ENCODE measurements around the gene PPM1J.

PPM1J gene

GRCh38 chr1:112697781-112698201 is 17.3 kb downstream of the PPM1J start:
- TF ChIP-seq, protein P1, sequence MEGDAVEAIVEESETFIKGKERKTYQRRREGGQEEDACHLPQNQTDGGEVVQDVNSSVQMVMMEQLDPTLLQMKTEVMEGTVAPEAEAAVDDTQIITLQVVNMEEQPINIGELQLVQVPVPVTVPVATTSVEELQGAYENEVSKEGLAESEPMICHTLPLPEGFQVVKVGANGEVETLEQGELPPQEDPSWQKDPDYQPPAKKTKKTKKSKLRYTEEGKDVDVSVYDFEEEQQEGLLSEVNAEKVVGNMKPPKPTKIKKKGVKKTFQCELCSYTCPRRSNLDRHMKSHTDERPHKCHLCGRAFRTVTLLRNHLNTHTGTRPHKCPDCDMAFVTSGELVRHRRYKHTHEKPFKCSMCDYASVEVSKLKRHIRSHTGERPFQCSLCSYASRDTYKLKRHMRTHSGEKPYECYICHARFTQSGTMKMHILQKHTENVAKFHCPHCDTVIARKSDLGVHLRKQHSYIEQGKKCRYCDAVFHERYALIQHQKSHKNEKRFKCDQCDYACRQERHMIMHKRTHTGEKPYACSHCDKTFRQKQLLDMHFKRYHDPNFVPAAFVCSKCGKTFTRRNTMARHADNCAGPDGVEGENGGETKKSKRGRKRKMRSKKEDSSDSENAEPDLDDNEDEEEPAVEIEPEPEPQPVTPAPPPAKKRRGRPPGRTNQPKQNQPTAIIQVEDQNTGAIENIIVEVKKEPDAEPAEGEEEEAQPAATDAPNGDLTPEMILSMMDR (conservative IDR thresholded peaks at IDR 0.05; ENCODE audit: low read length): no peak
- no peak for TF ChIP-seq EZH2phosphoT487 (IDR thresholded peaks at IDR 0.05; ENCODE audit: borderline replicate concordance)
- Histone ChIP-seq H2AFZ (ENCODE audit: low read length) (no peak overlapping the region), H3K9me2 (replicated peaks; ENCODE audit: low read depth, low read length) (no peaks in the 10 kb centered on the region), H4K20me1 (ENCODE audit: insufficient read depth, low read length, poor library complexity, severe bottlenecking) (peaks cover 29% of the 10 kb centered on the region), H3K4me3 (ENCODE audit: low read length, poor library complexity, severe bottlenecking) (no peak overlapping the region), H3K4me1 (ENCODE audit: insufficient read depth, low read length, poor library complexity, severe bottlenecking) (peaks cover 36% of the 10 kb centered on the region), H3F3A (ENCODE audit: low read depth) (no peaks in the 10 kb centered on the region), H3K36me3 (ENCODE audit: insufficient read depth, low read length) (peaks cover 72% of the 10 kb centered on the region; the same call in 1 of the 2 replicates), H3K27me3 (ENCODE audit: insufficient read depth, low read length, poor library complexity, severe bottlenecking) (no peaks in the 10 kb centered on the region), H3K9me3 (ENCODE audit: insufficient read depth, low read depth, low read length) (no peaks in the 10 kb centered on the region), H3K79me2 (ENCODE audit: insufficient read depth, low read length) (peaks cover 9% of the 10 kb centered on the region), H3K4me2 (ENCODE audit: low read depth, low read length, poor library complexity, severe bottlenecking) (no peak overlapping the region), H3K9ac (ENCODE audit: low read depth, low read length, poor library complexity, severe bottlenecking) (no peak overlapping the region)

DNA sequence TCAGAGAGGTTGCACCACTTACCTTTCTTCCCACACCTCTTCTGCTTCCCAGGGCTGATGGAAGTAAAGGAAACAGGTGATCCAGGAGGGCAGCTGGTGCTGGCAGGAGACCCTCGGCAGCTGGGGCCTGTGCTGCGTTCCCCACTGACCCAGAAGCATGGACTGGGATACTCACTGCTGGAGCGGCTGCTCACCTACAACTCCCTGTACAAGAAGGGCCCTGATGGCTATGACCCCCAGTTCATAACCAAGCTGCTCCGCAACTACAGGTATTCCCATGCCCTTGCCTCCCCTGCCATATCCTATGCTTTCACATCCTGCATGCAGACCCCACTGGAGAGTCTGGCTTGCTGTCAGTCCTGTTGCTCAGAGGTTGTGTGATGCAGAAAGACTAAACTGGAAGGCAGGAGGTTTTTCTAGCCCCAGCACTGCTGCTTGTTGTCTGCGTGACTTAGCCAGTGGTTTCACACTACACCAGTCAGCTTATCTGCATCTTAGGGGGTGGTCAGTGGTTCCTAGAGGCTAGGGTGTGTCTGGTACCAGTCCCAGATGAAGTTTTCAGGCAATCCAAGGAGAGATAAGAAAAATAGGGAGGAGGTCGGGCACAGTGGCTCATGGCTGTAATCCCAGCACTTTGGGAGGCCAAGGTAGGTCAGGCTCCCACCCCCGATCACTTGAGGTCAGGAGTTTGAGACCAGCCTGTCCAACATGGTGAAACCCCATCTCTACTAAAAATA is 18.4 kb downstream of the PPM1J start:
- Histone ChIP-seq H3K9ac (ENCODE audit: low read depth, low read length, poor library complexity, severe bottlenecking) (no peak overlapping the region), H3K27me3 (ENCODE audit: insufficient read depth, low read length, poor library complexity, severe bottlenecking) (no peaks in the 10 kb centered on the region), H3K9me3 (ENCODE audit: insufficient read depth, low read depth, low read length) (no peaks in the 10 kb centered on the region), H3K9me2 (replicated peaks; ENCODE audit: low read depth, low read length) (no peaks in the 10 kb centered on the region), H4K20me1 (ENCODE audit: insufficient read depth, low read length, poor library complexity, severe bottlenecking) (peaks cover 21% of the 10 kb centered on the region), H3K4me2 (ENCODE audit: low read depth, low read length, poor library complexity, severe bottlenecking) (no peak overlapping the region), H3K4me1 (ENCODE audit: insufficient read depth, low read length, poor library complexity, severe bottlenecking) (peaks cover 30% of the 10 kb centered on the region), H2AFZ (ENCODE audit: low read length) (no peak overlapping the region), H3K4me3 (ENCODE audit: low read length, poor library complexity, severe bottlenecking) (no peak overlapping the region), H3K36me3 (ENCODE audit: insufficient read depth, low read length) (peaks cover 76% of the 10 kb centered on the region; the same call in 1 of the 2 replicates), H3F3A (ENCODE audit: low read depth) (no peaks in the 10 kb centered on the region), H3K79me2 (ENCODE audit: insufficient read depth, low read length) (no peaks in the 10 kb centered on the region; the same call in 1 of the 2 replicates)
- TF ChIP-seq, protein P1 (conservative IDR thresholded peaks at IDR 0.05; ENCODE audit: low read length): no peak
- no peak for TF ChIP-seq EZH2phosphoT487 (IDR thresholded peaks at IDR 0.05; ENCODE audit: borderline replicate concordance)

DNA sequence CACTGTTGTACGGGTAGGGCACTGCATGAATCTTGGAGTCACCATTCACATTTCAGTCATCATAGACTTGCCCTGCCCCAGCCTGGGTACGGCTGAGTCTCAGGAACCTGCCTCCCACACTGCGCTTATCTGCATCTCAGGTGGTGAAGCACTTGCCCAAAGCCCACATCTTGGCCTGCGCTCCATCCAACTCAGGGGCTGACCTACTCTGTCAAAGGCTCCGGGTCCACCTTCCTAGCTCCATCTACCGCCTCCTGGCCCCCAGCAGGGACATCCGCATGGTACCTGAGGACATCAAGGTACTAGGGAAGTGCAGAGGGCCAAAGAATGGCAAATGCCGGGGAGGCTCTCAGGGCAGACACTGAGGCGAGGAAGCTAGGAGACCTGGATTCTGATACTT is 19.9 kb downstream of the PPM1J start:
- TF ChIP-seq, protein P1 (conservative IDR thresholded peaks at IDR 0.05; ENCODE audit: low read length): no peak
- TF ChIP-seq EZH2phosphoT487 (IDR thresholded peaks at IDR 0.05; ENCODE audit: borderline replicate concordance): no peak
- Histone ChIP-seq H4K20me1 (ENCODE audit: insufficient read depth, low read length, poor library complexity, severe bottlenecking) (peaks cover 9% of the 10 kb centered on the region), H3F3A (ENCODE audit: low read depth) (no peaks in the 10 kb centered on the region), H3K9ac (ENCODE audit: low read depth, low read length, poor library complexity, severe bottlenecking) (no peak overlapping the region), H3K9me2 (replicated peaks; ENCODE audit: low read depth, low read length) (no peaks in the 10 kb centered on the region), H3K9me3 (ENCODE audit: insufficient read depth, low read depth, low read length) (no peaks in the 10 kb centered on the region), H2AFZ (ENCODE audit: low read length) (no peak overlapping the region), H3K4me1 (ENCODE audit: insufficient read depth, low read length, poor library complexity, severe bottlenecking) (peaks cover 16% of the 10 kb centered on the region), H3K27me3 (ENCODE audit: insufficient read depth, low read length, poor library complexity, severe bottlenecking) (no peaks in the 10 kb centered on the region), H3K4me3 (ENCODE audit: low read length, poor library complexity, severe bottlenecking) (no peak overlapping the region), H3K4me2 (ENCODE audit: low read depth, low read length, poor library complexity, severe bottlenecking) (no peak overlapping the region), H3K79me2 (ENCODE audit: insufficient read depth, low read length) (no peaks in the 10 kb centered on the region), H3K36me3 (ENCODE audit: insufficient read depth, low read length) (peaks cover 84% of the 10 kb centered on the region; the same call in 1 of the 2 replicates)

Data from Loucy (cell line).